ENCODE measurements around the gene IHH. TPM values are rescaled to one million over a fixed set of nuclear protein-coding genes. Genes with fewer than 3 reads are reported as not detected.

The IHH gene
- total RNA-seq, 1 experiment from 2014 or later, result 0.17 TPM

DNA sequence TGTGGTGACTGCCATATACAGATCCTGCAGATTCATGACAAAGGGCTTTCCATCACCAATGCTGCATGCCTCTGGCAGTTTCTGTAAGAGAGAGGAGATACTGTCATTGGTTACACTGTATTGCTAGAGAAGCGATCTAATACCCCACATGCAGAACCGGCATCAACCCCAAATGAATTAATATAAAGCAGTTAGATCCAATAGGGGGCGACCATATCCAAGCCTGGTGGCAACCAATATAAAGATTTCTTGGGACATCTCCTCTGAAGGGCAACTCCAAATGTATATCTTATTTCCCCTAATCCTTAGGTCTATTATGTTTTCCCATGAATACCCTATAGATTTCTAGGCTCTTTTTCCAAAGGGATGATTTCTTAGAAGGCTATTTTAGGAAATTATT, 17.4 kb upstream of the IHH start:
- ATAC-seq, result no peak

DNA sequence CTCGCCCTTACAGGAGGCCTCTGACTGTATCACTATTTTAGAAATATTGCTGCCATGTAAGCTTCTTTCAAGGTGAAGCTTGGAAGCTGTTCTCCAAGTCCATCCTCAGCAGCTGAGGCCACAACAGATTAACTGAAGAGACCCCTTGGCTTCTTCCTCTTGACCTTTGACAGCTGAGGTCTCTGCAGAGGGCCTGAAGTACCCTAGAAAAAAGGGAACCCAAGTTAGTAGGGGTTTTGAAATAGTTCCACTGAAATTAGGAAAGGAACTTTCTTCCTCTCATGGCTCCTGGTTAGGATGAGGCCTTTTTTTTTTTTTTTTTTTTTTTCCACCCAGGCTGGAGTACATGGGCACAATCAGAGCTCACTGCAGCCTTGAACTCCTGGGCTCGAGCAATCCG, 15.5 kb upstream of the IHH start:
- H3K9ac ChIP-seq (ENCODE audit: low read length), result no peak overlapping the region
- CTCF ChIA-PET, result interaction anchor here (1.5 to 1.8 kb wide), 3 partner anchors 11 to 79 kb away, joined by 3 to 5 read pairs (median 4); no protein-coding TSS in a partner anchor
- intact Hi-C loops (cut with micrococcal nuclease), result no loop called here
- no peaks in the 10 kb centered on the region for H3K79me2 ChIP-seq (ENCODE audit: insufficient read depth, low read length)
- POLR2A ChIA-PET, result no interaction called here
- RAD21 ChIA-PET (ENCODE audit: low non-redundant PET in 1 of 2, low total read pairs in 2 of 2, uncharacterized antibody in 2 of 2, unreplicated experiment in 2 of 2), result no interaction called here
- ATAC-seq, result no peak
- H3K27ac ChIP-seq (ENCODE audit: low read depth, low read length), result no peak overlapping the region
- H2AFZ ChIP-seq (ENCODE audit: low read depth, low read length, poor library complexity, severe bottlenecking), result no peak overlapping the region
- BruUV-seq (replicated peaks), result no TSS peak
- no peaks in the 10 kb centered on the region; a peak in 1 of 4 replicates for H3K36me3 ChIP-seq (ENCODE audit: control insufficient read depth in 1 of 2, insufficient read depth in 2 of 2, low read length in 2 of 2)
- H3K4me2 ChIP-seq (ENCODE audit: low read length), result no peak overlapping the region
- H3K9me2 ChIP-seq (ENCODE audit: insufficient read depth), result no peaks in the 10 kb centered on the region
- DNase-seq (ENCODE audit: low read depth, low spot score), result no peak
- no peak overlapping the region for H3K4me3 ChIP-seq (replicated peaks in 1 of 2; ENCODE audit: low read depth in 1 of 2, low read length in 2 of 2)
- no peaks in the 10 kb centered on the region for H4K20me1 ChIP-seq (ENCODE audit: insufficient read depth)
- H3K9me3 ChIP-seq (ENCODE audit: control insufficient read depth in 1 of 2, insufficient read depth in 1 of 2, low read depth in 1 of 2, low read length in 2 of 2), result no peaks in the 10 kb centered on the region
- H3K4me1 ChIP-seq (ENCODE audit: control insufficient read depth in 1 of 2, insufficient read depth in 2 of 2, low read length in 2 of 2), result peaks cover 0 to 5% of the 10 kb centered on the region in 2 experiments; a peak in 1 of 4 replicates
- H3K27me3 ChIP-seq (ENCODE audit: insufficient read depth, low read length), result no peaks in the 10 kb centered on the region
- TF ChIP-seq, protein P1, sequence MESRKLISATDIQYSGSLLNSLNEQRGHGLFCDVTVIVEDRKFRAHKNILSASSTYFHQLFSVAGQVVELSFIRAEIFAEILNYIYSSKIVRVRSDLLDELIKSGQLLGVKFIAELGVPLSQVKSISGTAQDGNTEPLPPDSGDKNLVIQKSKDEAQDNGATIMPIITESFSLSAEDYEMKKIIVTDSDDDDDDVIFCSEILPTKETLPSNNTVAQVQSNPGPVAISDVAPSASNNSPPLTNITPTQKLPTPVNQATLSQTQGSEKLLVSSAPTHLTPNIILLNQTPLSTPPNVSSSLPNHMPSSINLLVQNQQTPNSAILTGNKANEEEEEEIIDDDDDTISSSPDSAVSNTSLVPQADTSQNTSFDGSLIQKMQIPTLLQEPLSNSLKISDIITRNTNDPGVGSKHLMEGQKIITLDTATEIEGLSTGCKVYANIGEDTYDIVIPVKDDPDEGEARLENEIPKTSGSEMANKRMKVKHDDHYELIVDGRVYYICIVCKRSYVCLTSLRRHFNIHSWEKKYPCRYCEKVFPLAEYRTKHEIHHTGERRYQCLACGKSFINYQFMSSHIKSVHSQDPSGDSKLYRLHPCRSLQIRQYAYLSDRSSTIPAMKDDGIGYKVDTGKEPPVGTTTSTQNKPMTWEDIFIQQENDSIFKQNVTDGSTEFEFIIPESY (IDR thresholded peaks at IDR 0.05; ENCODE audit: extremely low read depth, insufficient replicate concordance, low read length), result no peak
- TF ChIP-seq CEBPB (IDR thresholded peaks at IDR 0.05; ENCODE audit: low read depth) (no peak), FOSL1 (IDR thresholded peaks at IDR 0.05; ENCODE audit: low read depth) (no peak), CBX3 (IDR thresholded peaks at IDR 0.05; ENCODE audit: low read depth) (no peak), YY1 (IDR thresholded peaks at IDR 0.05; ENCODE audit: extremely low read depth, insufficient replicate concordance, low read depth, low read length) (no peak), SRF (IDR thresholded peaks at IDR 0.05; ENCODE audit: low read depth) (no peak)
- TF ChIP-seq, protein P2, sequence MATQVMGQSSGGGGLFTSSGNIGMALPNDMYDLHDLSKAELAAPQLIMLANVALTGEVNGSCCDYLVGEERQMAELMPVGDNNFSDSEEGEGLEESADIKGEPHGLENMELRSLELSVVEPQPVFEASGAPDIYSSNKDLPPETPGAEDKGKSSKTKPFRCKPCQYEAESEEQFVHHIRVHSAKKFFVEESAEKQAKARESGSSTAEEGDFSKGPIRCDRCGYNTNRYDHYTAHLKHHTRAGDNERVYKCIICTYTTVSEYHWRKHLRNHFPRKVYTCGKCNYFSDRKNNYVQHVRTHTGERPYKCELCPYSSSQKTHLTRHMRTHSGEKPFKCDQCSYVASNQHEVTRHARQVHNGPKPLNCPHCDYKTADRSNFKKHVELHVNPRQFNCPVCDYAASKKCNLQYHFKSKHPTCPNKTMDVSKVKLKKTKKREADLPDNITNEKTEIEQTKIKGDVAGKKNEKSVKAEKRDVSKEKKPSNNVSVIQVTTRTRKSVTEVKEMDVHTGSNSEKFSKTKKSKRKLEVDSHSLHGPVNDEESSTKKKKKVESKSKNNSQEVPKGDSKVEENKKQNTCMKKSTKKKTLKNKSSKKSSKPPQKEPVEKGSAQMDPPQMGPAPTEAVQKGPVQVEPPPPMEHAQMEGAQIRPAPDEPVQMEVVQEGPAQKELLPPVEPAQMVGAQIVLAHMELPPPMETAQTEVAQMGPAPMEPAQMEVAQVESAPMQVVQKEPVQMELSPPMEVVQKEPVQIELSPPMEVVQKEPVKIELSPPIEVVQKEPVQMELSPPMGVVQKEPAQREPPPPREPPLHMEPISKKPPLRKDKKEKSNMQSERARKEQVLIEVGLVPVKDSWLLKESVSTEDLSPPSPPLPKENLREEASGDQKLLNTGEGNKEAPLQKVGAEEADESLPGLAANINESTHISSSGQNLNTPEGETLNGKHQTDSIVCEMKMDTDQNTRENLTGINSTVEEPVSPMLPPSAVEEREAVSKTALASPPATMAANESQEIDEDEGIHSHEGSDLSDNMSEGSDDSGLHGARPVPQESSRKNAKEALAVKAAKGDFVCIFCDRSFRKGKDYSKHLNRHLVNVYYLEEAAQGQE (IDR thresholded peaks at IDR 0.05; ENCODE audit: low read depth), result no peak

More for the DNA sequence above, 17.4 kb upstream of the IHH start:
- Histone ChIP-seq H3K27me3 (ENCODE audit: insufficient read depth, low read length) (no peaks in the 10 kb centered on the region), H3K27ac (ENCODE audit: low read depth, low read length) (no peak overlapping the region), H3K36me3 (ENCODE audit: control insufficient read depth in 1 of 2, insufficient read depth in 2 of 2, low read length in 2 of 2) (no peaks in the 10 kb centered on the region; a peak in 1 of 4 replicates), H3K4me1 (ENCODE audit: control insufficient read depth in 1 of 2, insufficient read depth in 2 of 2, low read length in 2 of 2) (no peaks in the 10 kb centered on the region), H3K4me2 (ENCODE audit: low read length) (no peak overlapping the region), H3K9me2 (ENCODE audit: insufficient read depth) (no peaks in the 10 kb centered on the region), H2AFZ (ENCODE audit: low read depth, low read length, poor library complexity, severe bottlenecking) (no peak overlapping the region), H3K9me3 (ENCODE audit: control insufficient read depth in 1 of 2, insufficient read depth in 1 of 2, low read depth in 1 of 2, low read length in 2 of 2) (no peaks in the 10 kb centered on the region), H3K9ac (ENCODE audit: low read length) (no peak overlapping the region), H4K20me1 (ENCODE audit: insufficient read depth) (no peaks in the 10 kb centered on the region), H3K4me3 (replicated peaks in 1 of 2; ENCODE audit: low read depth in 1 of 2, low read length in 2 of 2) (no peak overlapping the region), H3K79me2 (ENCODE audit: insufficient read depth, low read length) (no peaks in the 10 kb centered on the region)
- POLR2A ChIA-PET, result no interaction called here
- BruUV-seq (replicated peaks), result no TSS peak
- intact Hi-C loops (cut with micrococcal nuclease), result no loop called here
- TF ChIP-seq CEBPB (IDR thresholded peaks at IDR 0.05; ENCODE audit: low read depth) (no peak), RAD21 (IDR thresholded peaks at IDR 0.05; ENCODE audit: low read depth) (peak; percentile 34; the same call in 1 of the 2 replicates)
- TF ChIP-seq, protein P3, sequence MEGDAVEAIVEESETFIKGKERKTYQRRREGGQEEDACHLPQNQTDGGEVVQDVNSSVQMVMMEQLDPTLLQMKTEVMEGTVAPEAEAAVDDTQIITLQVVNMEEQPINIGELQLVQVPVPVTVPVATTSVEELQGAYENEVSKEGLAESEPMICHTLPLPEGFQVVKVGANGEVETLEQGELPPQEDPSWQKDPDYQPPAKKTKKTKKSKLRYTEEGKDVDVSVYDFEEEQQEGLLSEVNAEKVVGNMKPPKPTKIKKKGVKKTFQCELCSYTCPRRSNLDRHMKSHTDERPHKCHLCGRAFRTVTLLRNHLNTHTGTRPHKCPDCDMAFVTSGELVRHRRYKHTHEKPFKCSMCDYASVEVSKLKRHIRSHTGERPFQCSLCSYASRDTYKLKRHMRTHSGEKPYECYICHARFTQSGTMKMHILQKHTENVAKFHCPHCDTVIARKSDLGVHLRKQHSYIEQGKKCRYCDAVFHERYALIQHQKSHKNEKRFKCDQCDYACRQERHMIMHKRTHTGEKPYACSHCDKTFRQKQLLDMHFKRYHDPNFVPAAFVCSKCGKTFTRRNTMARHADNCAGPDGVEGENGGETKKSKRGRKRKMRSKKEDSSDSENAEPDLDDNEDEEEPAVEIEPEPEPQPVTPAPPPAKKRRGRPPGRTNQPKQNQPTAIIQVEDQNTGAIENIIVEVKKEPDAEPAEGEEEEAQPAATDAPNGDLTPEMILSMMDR (IDR thresholded peaks at IDR 0.05 in 2 of 3, conservative IDR thresholded peaks at IDR 0.05 in 1 of 3; ENCODE audit: borderline replicate concordance in 1 of 3, insufficient read depth in 1 of 3, low read depth in 2 of 3, low read length in 2 of 3), result peak; percentile 8 to 48 (median 10); a peak in 3 of 6 replicates
- CTCF ChIA-PET, result interaction anchor here (0.9 to 1.0 kb wide), 2 partner anchors 26 to 77 kb away, joined by 3 to 5 read pairs; no protein-coding TSS in a partner anchor
- RAD21 ChIA-PET (ENCODE audit: low non-redundant PET in 1 of 2, low total read pairs in 2 of 2, uncharacterized antibody in 2 of 2, unreplicated experiment in 2 of 2), result no interaction called here
- no peak for DNase-seq (ENCODE audit: low read depth, low spot score)
